ENCODE measurements around the gene THRSP.

The THRSP gene

GRCh38 chr11:78033040-78033439 is 30.6 kb upstream of the THRSP start:
- TF ChIP-seq, protein P1, sequence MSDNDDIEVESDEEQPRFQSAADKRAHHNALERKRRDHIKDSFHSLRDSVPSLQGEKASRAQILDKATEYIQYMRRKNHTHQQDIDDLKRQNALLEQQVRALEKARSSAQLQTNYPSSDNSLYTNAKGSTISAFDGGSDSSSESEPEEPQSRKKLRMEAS (IDR thresholded peaks at IDR 0.05) = no peak
- TF ChIP-seq TEAD4 (IDR thresholded peaks at IDR 0.05) (no peak), EP300 (IDR thresholded peaks at IDR 0.05; ENCODE audit: borderline replicate concordance) (no peak), YY1 (IDR thresholded peaks at IDR 0.05; ENCODE audit: low read depth) (no peak)

- TF ChIP-seq NFIC (IDR thresholded peaks at IDR 0.05) = no peak
- TF ChIP-seq CEBPB (IDR thresholded peaks at IDR 0.05) = no peak
These were observed 29.0 kb upstream of the THRSP start for GRCh38 chr11:78034623-78035022.

GRCh38 chr11:78036313-78036712 is 27.3 kb upstream of the THRSP start:
- TF ChIP-seq NFIC (IDR thresholded peaks at IDR 0.05) = no peak
- no peak for TF ChIP-seq ZBTB7A (IDR thresholded peaks at IDR 0.05; ENCODE audit: low read depth)
- TF ChIP-seq FOXM1 (IDR thresholded peaks at IDR 0.05; ENCODE audit: borderline replicate concordance, low read depth) = no peak
- TF ChIP-seq, protein P2, sequence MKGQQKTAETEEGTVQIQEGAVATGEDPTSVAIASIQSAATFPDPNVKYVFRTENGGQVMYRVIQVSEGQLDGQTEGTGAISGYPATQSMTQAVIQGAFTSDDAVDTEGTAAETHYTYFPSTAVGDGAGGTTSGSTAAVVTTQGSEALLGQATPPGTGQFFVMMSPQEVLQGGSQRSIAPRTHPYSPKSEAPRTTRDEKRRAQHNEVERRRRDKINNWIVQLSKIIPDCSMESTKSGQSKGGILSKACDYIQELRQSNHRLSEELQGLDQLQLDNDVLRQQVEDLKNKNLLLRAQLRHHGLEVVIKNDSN (IDR thresholded peaks at IDR 0.05) = no peak
- TF ChIP-seq TAF1 (IDR thresholded peaks at IDR 0.05; ENCODE audit: low read depth) = no peak
- no peak for TF ChIP-seq CEBPB (IDR thresholded peaks at IDR 0.05)
- no peak for TF ChIP-seq TEAD4 (IDR thresholded peaks at IDR 0.05)
- TF ChIP-seq EGR1 (IDR thresholded peaks at IDR 0.05) = no peak
- TF ChIP-seq RAD21 (IDR thresholded peaks at IDR 0.05; ENCODE audit: low read depth) = no peak
- no peak for TF ChIP-seq YY1 (IDR thresholded peaks at IDR 0.05; ENCODE audit: low read depth)
- TF ChIP-seq REST (IDR thresholded peaks at IDR 0.05; ENCODE audit: low read depth) = no peak
- no peak for TF ChIP-seq EP300 (IDR thresholded peaks at IDR 0.05; ENCODE audit: borderline replicate concordance)
- TF ChIP-seq CREB1 (IDR thresholded peaks at IDR 0.05; ENCODE audit: low read depth) = no peak
- no peak for TF ChIP-seq TCF12 (IDR thresholded peaks at IDR 0.05; ENCODE audit: low read depth)

- TF ChIP-seq, protein P2 (IDR thresholded peaks at IDR 0.05) = no peak
- TF ChIP-seq REST (IDR thresholded peaks at IDR 0.05; ENCODE audit: low read depth) (no peak), EGR1 (IDR thresholded peaks at IDR 0.05) (no peak), NFIC (IDR thresholded peaks at IDR 0.05) (no peak), ZBTB7A (IDR thresholded peaks at IDR 0.05; ENCODE audit: low read depth) (no peak), TAF1 (IDR thresholded peaks at IDR 0.05; ENCODE audit: low read depth) (no peak), CEBPB (IDR thresholded peaks at IDR 0.05) (no peak), TCF12 (IDR thresholded peaks at IDR 0.05; ENCODE audit: low read depth) (no peak), FOXM1 (IDR thresholded peaks at IDR 0.05; ENCODE audit: borderline replicate concordance, low read depth) (no peak)
These were observed 26.6 kb upstream of the THRSP start for GRCh38 chr11:78037056-78037455.

DNA sequence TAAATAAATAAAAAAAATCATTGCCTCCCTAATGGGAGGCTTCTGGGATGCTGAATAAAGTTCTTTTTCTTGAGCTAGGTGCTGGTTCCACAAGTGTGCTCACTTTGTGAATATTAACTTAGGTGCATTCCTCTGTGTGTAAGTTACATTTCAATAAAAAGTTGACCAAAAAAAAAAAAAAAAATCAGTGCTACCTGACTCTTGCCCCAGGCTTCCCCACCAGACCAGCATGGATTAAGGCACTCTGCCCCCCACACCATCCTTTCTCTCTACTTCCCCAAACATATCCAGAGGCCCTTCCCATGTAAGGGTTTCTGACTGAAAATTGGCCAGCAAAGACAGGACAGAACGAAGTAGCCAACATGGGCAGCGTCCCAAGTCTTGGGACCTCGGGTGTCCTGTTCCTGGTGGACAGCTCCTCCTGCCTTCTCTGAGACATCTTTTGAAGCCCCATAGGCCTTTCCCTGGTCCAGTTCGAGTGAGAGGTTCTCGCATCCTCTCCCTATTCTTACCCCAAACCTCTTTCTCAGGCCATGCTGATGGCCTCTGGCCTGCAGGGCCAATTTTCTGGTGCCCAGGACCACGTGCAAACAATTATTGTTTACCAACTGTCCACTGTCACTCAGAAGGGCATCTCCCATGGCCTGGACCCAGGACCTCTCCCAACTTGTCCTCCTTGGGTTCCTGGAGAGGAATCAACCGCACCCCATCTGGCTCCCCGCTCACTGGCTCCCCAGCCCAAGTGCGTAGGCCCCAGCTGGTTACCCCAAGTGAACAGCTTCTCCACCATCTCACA is 25.6 kb upstream of the THRSP start:
- TF ChIP-seq CEBPB (IDR thresholded peaks at IDR 0.05) (no peak), REST (IDR thresholded peaks at IDR 0.05; ENCODE audit: low read depth) (0 out of 2 replicates have a peak, but pooled peaks have one; percentile 27)
